NCI-H146 treated with DMSO at 0.1 percent for 48 hours (cell line): ENCODE measurements around the gene LRRFIP1.

Experiments used
- DNase-seq: peaks from one replicate; lab custom pipeline; 2025; ENCODE audit not compliant: unreplicated experiment; lab: John Stamatoyannopoulos, UW

LRRFIP1 gene

DNA sequence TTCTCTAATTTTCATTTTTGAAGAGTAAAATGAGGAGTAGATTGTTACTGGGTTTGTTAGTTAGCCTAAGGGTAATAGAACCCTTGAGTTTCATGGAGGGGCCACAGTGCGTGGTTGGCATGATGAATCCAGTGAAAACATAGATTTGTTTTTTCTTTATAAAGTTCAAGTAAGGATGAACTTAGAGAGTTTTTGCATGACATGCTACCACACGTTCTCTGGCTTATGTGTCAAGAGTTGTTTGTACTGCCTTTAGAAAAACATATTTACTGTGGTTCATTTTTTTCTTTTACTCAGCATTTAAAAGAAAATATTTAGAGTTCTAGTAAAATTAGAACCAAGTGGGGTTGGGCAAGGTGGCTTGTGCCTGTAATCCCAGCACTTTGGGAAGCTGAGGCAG is 193.0 kb downstream of the LRRFIP1 start:
- DNase-seq, result no peak

GRCh38 chr2:237823544-237823943 is 196.2 kb downstream of the LRRFIP1 start:
- no peak for DNase-seq

DNA sequence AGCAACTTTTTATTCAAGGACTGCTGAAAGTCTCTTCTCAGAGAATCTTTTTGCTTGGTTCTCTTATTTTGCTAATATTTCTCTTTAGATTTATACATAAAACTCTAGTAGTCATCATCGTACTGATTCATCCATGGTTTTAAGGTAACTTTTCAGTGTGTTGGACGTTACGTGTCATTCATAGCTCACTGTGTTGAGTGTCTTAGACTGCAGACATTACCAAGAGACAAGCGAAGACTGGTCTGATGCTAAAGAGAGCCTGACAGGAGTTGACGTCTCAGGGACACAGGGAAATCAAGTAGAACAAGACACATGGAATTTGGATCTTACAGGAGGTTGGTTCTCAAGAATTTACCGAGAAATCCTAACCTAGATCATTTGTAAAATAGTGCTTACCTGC is 196.7 kb downstream of the LRRFIP1 start:
- DNase-seq, result no peak

GRCh38 chr2:237827421-237827987 is 200.1 kb downstream of the LRRFIP1 start:
- DNase-seq, result no peak
